Duodenal mucosa (tissue), 2 donors: ENCODE measurements around the gene DDIT4.
A peak's percentile ranks its signal among the peaks of the same experiment; 100 is the strongest.

Experiments used
- H3K27ac ChIP-seq: one replicate; pipeline ENCODE4 v1.7.0; 2013; ENCODE audit warnings: low read depth, low read length
- H3K27me3 ChIP-seq, 2 donors: one replicate each; pipeline ENCODE4 v1.7.0; 2013; ENCODE audit warnings: low read length in 2 of 2, control low read depth in 1 of 2; ENCODE audit not compliant: insufficient read depth in 2 of 2, control insufficient read depth in 1 of 2
- H3K36me3 ChIP-seq, 2 donors: one replicate each; pipeline ENCODE4 v1.7.0; 2013; ENCODE audit warnings: low read length in 2 of 2, control low read depth in 1 of 2; ENCODE audit not compliant: insufficient read depth in 2 of 2, control insufficient read depth in 1 of 2
- H3K4me1 ChIP-seq, 2 donors: one replicate each; pipeline ENCODE4 v1.7.0; 2013; ENCODE audit warnings: low read length in 2 of 2, control low read depth in 1 of 2; ENCODE audit not compliant: insufficient read depth in 2 of 2, control insufficient read depth in 1 of 2
- H3K4me3 ChIP-seq, 2 donors: one replicate each; pipeline ENCODE4 v1.7.0; 2013; ENCODE audit warnings: low read length in 2 of 2, low read depth in 1 of 2
- H3K9ac ChIP-seq, 2 donors: one replicate each; pipeline ENCODE4 v1.7.0; 2013; ENCODE audit warnings: low read length in 2 of 2, low read depth in 1 of 2
- H3K9me3 ChIP-seq, 2 donors: one replicate each; pipeline ENCODE4 v1.7.0; 2013; ENCODE audit warnings: low read length in 2 of 2, control low read depth in 1 of 2; ENCODE audit not compliant: control insufficient read depth in 1 of 2

Gene DDIT4

DNA sequence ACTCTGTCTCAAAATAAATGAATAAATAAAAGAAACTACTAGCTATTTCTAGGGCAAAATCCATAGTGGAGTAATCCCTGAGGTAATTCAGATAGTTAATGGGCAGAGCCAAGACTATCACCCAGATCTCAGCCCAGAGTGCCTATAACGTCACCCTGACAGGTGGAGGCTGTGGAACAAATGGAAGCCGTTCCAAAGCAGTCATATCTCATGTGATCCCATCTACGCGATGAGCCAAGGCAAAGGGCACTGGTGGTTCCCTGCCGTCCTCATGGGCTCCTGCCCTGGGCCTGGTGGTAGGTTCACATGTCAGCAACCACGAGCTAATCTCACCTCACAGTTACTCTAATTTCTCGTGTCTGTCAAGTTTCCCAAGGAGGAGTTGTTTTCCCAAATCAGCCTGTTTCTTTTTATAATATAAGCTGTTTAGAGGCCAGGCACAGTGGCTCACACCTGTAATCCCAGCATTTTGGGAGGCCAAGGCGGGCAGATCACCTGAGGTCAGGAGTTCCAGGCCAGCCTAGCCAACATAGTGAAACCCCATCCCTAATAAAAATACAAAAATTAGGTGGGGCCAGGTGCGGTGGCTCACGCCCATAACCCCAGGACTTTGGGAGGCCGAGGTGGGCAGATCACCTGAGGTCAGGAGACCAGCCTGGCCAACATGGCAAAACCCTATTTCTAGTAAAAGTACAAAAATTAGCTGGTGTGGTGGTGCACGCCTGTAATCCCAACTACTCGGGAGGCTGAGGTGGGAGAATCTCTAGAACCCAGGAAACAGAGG, 35.1 kb upstream of the DDIT4 start:
- Histone ChIP-seq H3K4me1 (peaks cover 4 to 9% of the 10 kb centered on the region in 2 donors), H3K4me3 (no peak overlapping the region), H3K27ac (no peak overlapping the region), H3K27me3 (no peaks in the 10 kb centered on the region), H3K9ac (no peak overlapping the region), H3K9me3 (no peaks in the 10 kb centered on the region), H3K36me3 (peaks cover 9 to 17% of the 10 kb centered on the region in 2 donors)

DNA sequence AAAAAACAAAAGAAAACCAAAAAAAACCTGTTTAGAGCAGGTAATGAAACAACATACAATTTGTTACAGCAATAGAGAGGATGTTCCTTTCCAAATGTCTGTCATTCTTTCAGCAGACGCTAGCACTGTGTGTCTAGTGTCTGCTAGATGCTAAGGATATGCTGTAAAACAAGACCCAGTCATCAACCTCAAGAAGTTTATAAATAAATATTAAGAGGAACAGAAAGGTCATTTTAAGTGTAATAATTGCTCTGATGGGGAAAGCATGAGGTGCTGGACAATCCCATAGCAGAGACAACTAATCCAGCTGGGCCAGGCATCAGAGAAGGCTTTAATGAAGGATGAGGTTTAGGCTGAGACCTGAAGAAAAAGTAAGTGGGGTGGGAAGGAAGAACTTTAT, 34.3 kb upstream of the DDIT4 start:
- Histone ChIP-seq H3K9me3 (no peaks in the 10 kb centered on the region), H3K4me3 (no peak overlapping the region), H3K4me1 (peaks cover 12 to 17% of the 10 kb centered on the region in 2 donors), H3K36me3 (peaks cover 9 to 15% of the 10 kb centered on the region in 2 donors), H3K9ac (no peak overlapping the region), H3K27me3 (no peaks in the 10 kb centered on the region), H3K27ac (no peak overlapping the region)

DNA sequence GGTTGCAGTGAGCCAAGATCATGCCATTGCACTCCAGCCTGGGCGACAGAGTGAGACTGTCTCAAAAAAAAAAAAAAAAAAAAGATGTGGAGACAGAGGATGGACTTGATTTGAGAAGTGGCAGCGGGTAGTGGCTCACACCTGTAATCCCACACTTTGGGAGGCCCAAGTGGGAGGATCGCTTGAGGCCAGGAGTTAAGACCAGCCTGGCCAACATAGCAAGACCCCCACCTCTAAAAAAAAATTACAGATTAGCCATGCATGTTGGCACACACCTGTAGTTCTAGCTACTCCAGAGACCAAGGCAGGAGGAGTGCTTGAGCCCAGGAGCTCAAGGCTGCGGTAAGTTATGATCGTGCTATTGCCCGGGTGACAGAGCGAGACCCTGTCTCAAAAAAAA, 33.4 kb upstream of the DDIT4 start:
- Histone ChIP-seq H3K27ac (no peak overlapping the region), H3K4me3 (no peak overlapping the region), H3K27me3 (no peaks in the 10 kb centered on the region), H3K36me3 (peaks cover 9 to 10% of the 10 kb centered on the region in 2 donors), H3K4me1 (peaks cover 21 to 26% of the 10 kb centered on the region in 2 donors), H3K9ac (no peak overlapping the region), H3K9me3 (no peaks in the 10 kb centered on the region)

DNA sequence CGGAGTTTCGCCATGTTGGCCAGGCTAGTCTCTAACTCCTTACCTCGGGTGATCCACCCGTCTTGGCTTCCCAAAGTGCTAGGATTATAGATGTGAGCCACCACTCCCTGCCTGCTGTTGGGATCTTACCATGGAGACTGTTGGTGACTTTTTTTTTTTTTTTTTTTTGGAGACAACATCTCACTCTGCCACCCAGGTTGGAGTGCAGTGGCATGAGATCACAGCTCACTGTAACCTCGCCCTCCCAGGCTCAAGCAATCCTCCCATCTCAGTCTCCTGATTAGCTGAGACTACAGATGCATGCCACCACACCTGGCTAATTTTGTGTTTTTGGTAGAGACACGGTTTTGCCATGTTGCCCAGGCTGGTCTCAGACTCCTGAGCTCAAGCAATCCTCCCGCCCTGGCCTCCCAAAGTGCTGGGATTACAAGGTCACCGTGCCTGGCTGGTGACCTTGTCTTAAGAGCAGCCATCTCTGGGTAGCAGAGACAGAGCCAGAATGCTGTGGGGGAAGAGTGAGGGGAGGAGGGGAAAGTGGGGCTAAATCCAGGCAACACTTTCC, 32.0 kb upstream of the DDIT4 start:
- H3K9me3 ChIP-seq: no peaks in the 10 kb centered on the region
- H3K4me1 ChIP-seq: peaks cover 30 to 34% of the 10 kb centered on the region in 2 donors

DNA sequence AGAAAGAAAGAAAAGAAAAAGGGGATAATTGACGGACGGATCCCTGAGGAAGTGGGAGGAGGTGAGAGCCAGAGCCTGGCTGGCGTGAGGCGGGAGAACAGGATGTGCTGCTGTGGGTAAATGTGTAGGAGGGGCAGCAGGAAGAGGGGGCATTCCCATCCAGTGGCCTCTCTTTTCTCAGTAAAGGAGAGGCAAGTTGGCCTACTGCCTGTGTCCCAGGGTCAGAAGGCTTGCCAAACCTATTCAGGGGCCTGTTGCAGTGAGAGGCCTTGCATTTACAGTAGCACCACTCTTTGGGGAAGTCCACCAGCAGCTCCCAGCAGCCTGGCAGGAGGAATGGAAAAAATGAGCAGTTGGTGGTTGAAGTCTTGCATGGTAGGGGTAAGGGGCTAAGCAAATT, 31.0 kb upstream of the DDIT4 start:
- H3K4me3 ChIP-seq: no peak overlapping the region
- H3K36me3 ChIP-seq: no peaks in the 10 kb centered on the region
- no peaks in the 10 kb centered on the region for H3K27me3 ChIP-seq
- H3K9me3 ChIP-seq: no peaks in the 10 kb centered on the region
- peaks cover 37 to 42% of the 10 kb centered on the region in 2 donors for H3K4me1 ChIP-seq
- H3K9ac ChIP-seq: no peak overlapping the region
- peak overlapping the region; percentile 1 for H3K27ac ChIP-seq

More for the DNA sequence above, 32.0 kb upstream of the DDIT4 start:
- no peak overlapping the region for H3K27ac ChIP-seq
- H3K9ac ChIP-seq: no peak overlapping the region
- H3K4me3 ChIP-seq: no peak overlapping the region
- no peaks in the 10 kb centered on the region for H3K36me3 ChIP-seq
- H3K27me3 ChIP-seq: no peaks in the 10 kb centered on the region

DNA sequence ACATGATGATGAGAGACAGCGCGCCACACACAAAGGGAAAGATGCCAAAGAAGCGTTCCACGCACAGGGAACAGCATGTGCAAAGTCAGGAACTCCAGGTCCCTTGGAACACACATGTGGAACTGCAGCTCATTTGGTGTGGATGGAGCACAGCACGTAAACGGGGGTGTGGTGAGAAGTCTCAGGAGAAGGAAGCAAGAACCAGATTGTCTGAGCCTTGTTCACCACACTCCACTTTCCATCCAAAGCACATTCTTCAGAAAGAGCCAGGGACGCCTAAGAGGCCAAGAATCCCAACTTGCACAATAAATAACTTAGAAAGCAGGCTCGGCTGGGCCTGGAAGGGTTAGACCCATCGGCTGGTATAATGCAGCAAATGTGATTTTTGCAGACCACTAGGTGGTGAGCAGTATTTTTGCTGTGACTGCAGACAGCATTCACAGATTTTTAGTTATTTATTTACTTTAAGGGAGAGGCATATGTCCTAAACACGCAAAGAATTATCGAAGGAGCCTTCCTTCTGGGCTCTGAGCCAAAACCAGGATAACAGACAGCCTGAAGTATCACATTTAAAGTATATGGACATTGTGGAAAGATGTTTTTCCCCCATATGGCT, 29.8 kb upstream of the DDIT4 start:
- Histone ChIP-seq H3K27ac (no peak overlapping the region), H3K9ac (peak overlapping the region; percentile 10 to 14), H3K4me3 (no peak overlapping the region), H3K36me3 (no peaks in the 10 kb centered on the region), H3K9me3 (no peaks in the 10 kb centered on the region), H3K4me1 (peaks cover 49% of the 10 kb centered on the region in 2 donors), H3K27me3 (no peaks in the 10 kb centered on the region)

DNA sequence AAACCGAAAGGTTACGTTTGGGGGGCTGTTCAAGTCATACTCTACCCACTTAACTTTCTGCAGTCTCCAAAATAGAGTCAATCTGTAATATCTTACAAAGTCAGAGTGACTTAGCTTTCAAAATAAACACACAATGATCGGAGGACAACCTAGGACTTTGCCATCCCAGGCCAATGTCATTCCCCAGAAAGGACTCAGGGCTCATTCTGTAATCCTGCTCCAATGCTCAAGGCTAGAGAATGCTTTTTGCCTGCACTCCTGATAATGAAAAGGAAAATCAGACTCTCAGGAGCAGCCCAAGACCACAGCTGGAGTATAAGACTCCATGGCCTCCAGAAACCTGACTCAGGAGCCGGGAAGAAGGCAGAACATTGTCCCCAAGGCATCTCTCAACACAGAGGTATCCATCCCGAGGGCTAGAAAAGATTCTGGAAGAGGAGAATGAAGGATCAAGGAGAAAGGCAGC, 29.1 kb upstream of the DDIT4 start:
- Histone ChIP-seq H3K36me3 (no peaks in the 10 kb centered on the region), H3K27me3 (no peaks in the 10 kb centered on the region), H3K9ac (peak overlapping the region; percentile 14 to 40), H3K9me3 (no peaks in the 10 kb centered on the region), H3K4me3 (no peak overlapping the region), H3K4me1 (peaks cover 53% of the 10 kb centered on the region in 2 donors), H3K27ac (peak overlapping the region; percentile 68)

DNA sequence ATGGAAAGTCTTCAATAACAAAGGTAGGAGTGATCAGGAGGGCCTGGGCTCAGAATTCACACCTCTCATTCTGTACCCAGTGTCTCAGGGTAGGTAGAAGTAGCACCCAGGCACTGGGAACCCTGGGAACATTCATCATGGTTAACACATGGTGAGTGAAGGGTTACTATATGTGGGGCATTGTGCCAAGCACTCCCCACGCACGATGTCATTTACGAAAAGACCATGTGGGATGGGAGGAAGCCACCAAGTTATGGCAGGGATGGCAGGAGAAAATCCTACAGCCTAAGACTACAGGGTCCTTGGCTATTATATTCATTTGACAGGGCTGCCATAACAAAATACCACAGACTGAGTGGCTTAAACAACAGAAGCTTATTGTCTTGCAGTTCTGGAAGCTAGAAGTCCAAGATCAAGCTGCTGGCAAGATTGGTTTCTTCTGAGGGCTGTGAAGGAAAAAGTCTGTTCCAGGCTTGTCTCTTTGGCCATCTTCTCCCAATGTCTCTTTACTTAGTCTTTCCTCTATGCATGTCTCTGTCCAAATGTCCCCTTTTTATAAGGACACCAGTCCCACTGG, 27.7 kb upstream of the DDIT4 start:
- H3K4me3 ChIP-seq: no peak overlapping the region
- no peaks in the 10 kb centered on the region for H3K36me3 ChIP-seq
- H3K4me1 ChIP-seq: peaks cover 53 to 59% of the 10 kb centered on the region in 2 donors
- H3K27me3 ChIP-seq: no peaks in the 10 kb centered on the region
- no peak overlapping the region for H3K9ac ChIP-seq
- no peaks in the 10 kb centered on the region for H3K9me3 ChIP-seq
- peak overlapping the region; percentile 23 for H3K27ac ChIP-seq

DNA sequence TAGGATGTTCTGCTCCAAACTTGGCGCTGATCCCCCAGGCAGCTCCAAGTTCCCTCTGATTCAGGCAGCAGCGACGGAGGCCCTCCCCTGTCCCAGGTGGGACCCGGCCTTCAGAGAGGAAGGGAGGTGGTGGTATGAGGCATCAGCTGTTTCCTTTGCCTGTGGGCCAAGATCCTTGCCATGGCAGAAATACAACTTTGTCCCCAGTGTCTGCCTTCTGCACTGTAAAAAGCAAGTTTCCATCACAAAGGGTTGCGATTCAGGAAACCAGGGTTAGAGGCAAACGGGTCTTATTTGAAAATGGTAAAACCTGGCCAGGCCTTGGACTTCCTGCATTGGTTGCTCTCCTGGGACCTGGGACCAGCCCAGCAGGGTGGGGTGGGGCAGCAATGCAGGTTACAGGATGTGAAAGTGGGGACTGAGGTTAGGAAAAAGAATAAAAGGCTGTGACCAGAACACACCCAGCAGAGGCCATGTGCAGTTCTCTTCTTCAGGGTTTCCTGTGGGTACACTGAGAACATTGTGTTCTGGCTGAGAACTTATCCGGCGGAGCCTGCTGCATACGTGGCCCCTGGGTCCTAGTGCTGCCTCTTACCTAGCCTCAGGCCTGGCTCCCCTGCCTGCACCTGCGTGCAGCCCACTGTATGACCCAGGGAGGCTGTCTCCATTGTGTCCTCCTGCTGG, 25.1 kb upstream of the DDIT4 start:
- peak overlapping the region; percentile 86 for H3K27ac ChIP-seq
- H3K36me3 ChIP-seq: no peaks in the 10 kb centered on the region
- peak overlapping the region; percentile 47 to 56 for H3K4me3 ChIP-seq
- no peaks in the 10 kb centered on the region for H3K27me3 ChIP-seq
- H3K9me3 ChIP-seq: no peaks in the 10 kb centered on the region
- peak overlapping the region; percentile 63 to 64 for H3K9ac ChIP-seq
- peaks cover 50 to 55% of the 10 kb centered on the region in 2 donors for H3K4me1 ChIP-seq
